Keratinocyte (primary cell): ENCODE results near the gene SPATA24. TPM values are rescaled to one million over a fixed set of nuclear protein-coding genes. Genes with fewer than 3 reads are reported as not detected.

Experiments
- DNase-seq: peaks from one replicate; pipeline ENCODE4 v3.0.0-alpha.2; 2011; ENCODE audit warnings: low read depth, missing footprints, low spot score
- FAIRE-seq: peaks from 2 replicates; lab custom pipeline; 2011; peaks lifted over from hg19 to GRCh38; lab: Jason Lieb, UNC
- H2AFZ ChIP-seq: 2 replicates; pipeline ENCODE4 v1.6.0; 2012; ENCODE audit warnings: low read length, control low read depth, inconsistent platforms; ENCODE audit not compliant: control insufficient read depth
- H3K27ac ChIP-seq: 2 replicates; pipeline ENCODE4 v1.5.1; 2011; ENCODE audit warnings: low read length; ENCODE audit not compliant: control insufficient read depth, insufficient read depth
- H3K27me3 ChIP-seq: 3 replicates; pipeline ENCODE4 v1.6.0; 2011; ENCODE audit warnings: low read length; ENCODE audit not compliant: control insufficient read depth, insufficient read depth; ENCODE audit errors: extremely low read depth
- H3K36me3 ChIP-seq, 2 experiments: 2 replicates in 1 of 2; 3 replicates in 1 of 2; pipeline ENCODE4 v1.5.1; 2011; ENCODE audit warnings: low read length in 2 of 2, mild to moderate bottlenecking in 1 of 2; ENCODE audit not compliant: control insufficient read depth in 2 of 2, insufficient read depth in 2 of 2; ENCODE audit errors: extremely low read depth in 1 of 2
- H3K4me1 ChIP-seq: 3 replicates; pipeline ENCODE4 v1.5.1; 2011; ENCODE audit warnings: low read length; ENCODE audit not compliant: control insufficient read depth, insufficient read depth; ENCODE audit errors: extremely low read depth
- H3K4me2 ChIP-seq: 3 replicates; pipeline ENCODE4 v1.6.0; 2011; ENCODE audit warnings: low read depth, low read length; ENCODE audit not compliant: control insufficient read depth, insufficient read depth; ENCODE audit errors: extremely low read depth
- H3K4me3 ChIP-seq, 3 experiments: fragments of 200-600 bp in 1 of 3; sonication (generic) in 1 of 3; 2 replicates in 2 of 3; 3 replicates in 1 of 3; pipeline ENCODE4 v1.5.1; 2011 to 2016; ENCODE audit warnings: low read length in 3 of 3, mild to moderate bottlenecking in 3 of 3, control low read depth in 2 of 3, inconsistent platforms in 1 of 3, low read depth in 1 of 3, mixed read lengths in 1 of 3, mixed run types in 1 of 3, moderate library complexity in 1 of 3; ENCODE audit not compliant: control insufficient read depth in 2 of 3, insufficient read depth in 2 of 3; ENCODE audit errors: extremely low read depth in 1 of 3
- H3K79me2 ChIP-seq: 2 replicates; pipeline ENCODE4 v1.6.0; 2012; ENCODE audit warnings: low read length; ENCODE audit not compliant: control insufficient read depth, insufficient read depth
- H3K9ac ChIP-seq: 3 replicates; pipeline ENCODE4 v1.6.0; 2011; ENCODE audit warnings: low read length; ENCODE audit not compliant: control insufficient read depth, insufficient read depth; ENCODE audit errors: extremely low read depth
- H3K9me1 ChIP-seq: 3 replicates; pipeline ENCODE4 v1.6.0; 2011; ENCODE audit warnings: low read length; ENCODE audit not compliant: control insufficient read depth, insufficient read depth; ENCODE audit errors: extremely low read depth
- H3K9me3 ChIP-seq: 2 replicates; pipeline ENCODE4 v1.5.1; 2012; ENCODE audit warnings: low read depth, low read length; ENCODE audit not compliant: control insufficient read depth
- H4K20me1 ChIP-seq: 3 replicates; pipeline ENCODE4 v1.6.0; 2011; ENCODE audit warnings: low read length; ENCODE audit not compliant: control insufficient read depth, insufficient read depth; ENCODE audit errors: extremely low read depth
- CTCF ChIP-seq, 3 experiments: IDR thresholded peaks in 1 of 3; conservative IDR thresholded peaks in 1 of 3; optimal IDR thresholded peaks in 1 of 3; 2 replicates in 2 of 3; 3 replicates in 1 of 3; pipeline versions ENCODE3 to v1.5.1; 2011; ENCODE audit warnings: low read length in 3 of 3, mild to moderate bottlenecking in 3 of 3, moderate library complexity in 2 of 3, control low read depth in 1 of 3, inconsistent platforms in 1 of 3; ENCODE audit not compliant: insufficient read depth in 2 of 3; ENCODE audit errors: extremely low read depth in 1 of 3
- EZH2 ChIP-seq: IDR thresholded peaks from one replicate; pipeline ENCODE4 v1.6.1; 2012; ENCODE audit warnings: inconsistent platforms, mild to moderate bottlenecking, low read length, moderate library complexity
- dilution Hi-C: fragments of 300-500 bp; cut with MboI; formaldehyde crosslinking; loops from one replicate; pipeline ENCODE4 v1.7.0; 2020; ENCODE audit warnings: low sequenced_read_pairs; ENCODE audit not compliant: extremely low pct_ligation_motif_present
- polyA plus RNA-seq, 5 experiments: library from polyadenylated mRNA; depleted of rRNA in 3 of 5; stranded (reverse) in 3 of 5; stranded (forward) in 1 of 5; unstranded in 1 of 5; fragments of >200 nt; gene quantifications; 1 replicate in 1 of 5; 2 replicates in 3 of 5; 3 replicates in 1 of 5; pipeline versions ENCODE4 v1.2.1 to v1.2.3, GENCODE V29; 2011 to 2012; ENCODE audit warnings: missing spikeins in 2 of 5, low read depth in 1 of 5, low replicate concordance in 1 of 5

SPATA24 gene
- polyA plus RNA-seq, 1 donor (not counting 4 experiments of a cell fraction or from before 2014, with no cell fraction given), result 4.9 TPM

DNA sequence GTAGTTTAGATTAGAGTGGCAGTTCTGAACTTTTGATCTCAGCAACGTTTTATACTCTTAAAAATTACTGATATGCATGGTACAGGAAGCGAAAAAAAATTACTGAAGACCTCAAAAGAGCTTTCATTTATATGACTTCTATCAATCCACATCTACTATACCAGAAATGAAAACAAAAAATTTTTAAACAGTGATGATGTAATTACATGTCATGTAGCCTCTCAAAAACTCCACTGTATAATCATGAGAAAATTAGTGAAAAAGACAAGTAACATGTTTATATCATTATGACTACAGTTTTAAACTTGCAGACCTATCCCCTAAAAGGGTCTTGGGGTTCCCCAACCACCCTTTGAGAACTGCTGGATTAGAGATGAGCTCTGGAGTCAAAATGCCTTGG, 26.1 kb upstream of the SPATA24 start:
- Histone ChIP-seq H3K9ac (no peak overlapping the region), H3K4me2 (no peak overlapping the region), H2AFZ (no peak overlapping the region), H3K9me1 (no peaks in the 10 kb centered on the region), H4K20me1 (no peaks in the 10 kb centered on the region), H3K27ac (no peak overlapping the region), H3K27me3 (no peaks in the 10 kb centered on the region), H3K4me3 (no peak overlapping the region), H3K4me1 (peaks cover 8% of the 10 kb centered on the region), H3K79me2 (no peaks in the 10 kb centered on the region), H3K36me3 (no peaks in the 10 kb centered on the region), H3K9me3 (no peaks in the 10 kb centered on the region)
- FAIRE-seq (no peak), DNase-seq (no peak)
- dilution Hi-C loops, result no loop called here
- TF ChIP-seq CTCF (optimal IDR thresholded peaks at IDR 0.05 in 1 of 3, IDR thresholded peaks at IDR 0.05 in 1 of 3, conservative IDR thresholded peaks at IDR 0.05 in 1 of 3; ENCODE audit: extremely low read depth in 1 of 3, insufficient read depth in 2 of 3, low read length in 3 of 3) (no peak), EZH2 (no peak)

- Histone ChIP-seq H3K4me3 (no peak overlapping the region), H3K4me2 (no peak overlapping the region), H3K36me3 (no peaks in the 10 kb centered on the region), H3K9me3 (no peaks in the 10 kb centered on the region), H3K4me1 (peaks cover 8% of the 10 kb centered on the region), H3K79me2 (no peaks in the 10 kb centered on the region), H3K27me3 (no peaks in the 10 kb centered on the region), H3K9me1 (no peaks in the 10 kb centered on the region), H2AFZ (no peak overlapping the region), H3K27ac (no peak overlapping the region), H3K9ac (no peak overlapping the region), H4K20me1 (no peaks in the 10 kb centered on the region)
- TF ChIP-seq EZH2, result no peak
- TF ChIP-seq CTCF (optimal IDR thresholded peaks at IDR 0.05 in 1 of 3, IDR thresholded peaks at IDR 0.05 in 1 of 3, conservative IDR thresholded peaks at IDR 0.05 in 1 of 3; ENCODE audit: extremely low read depth in 1 of 3, insufficient read depth in 2 of 3, low read length in 3 of 3), result no peak
- dilution Hi-C loops, result no loop called here
- DNase-seq, result no peak
- FAIRE-seq, result no peak
Measured at GRCh38 chr5:139426203-139426885, 22.5 kb upstream of the SPATA24 start.
